GM19025 (cell line): Measurements from ENCODE around the gene GNG13.

Source experiments
- ATAC-seq: cut with Tn5 transposase; IDR thresholded peaks from one replicate; pipeline ENCODE4 v1.9.1; 2021; ENCODE audit warnings: mild to moderate bottlenecking, low read depth, moderate library complexity; ENCODE audit not compliant: unreplicated experiment

GNG13 gene

DNA sequence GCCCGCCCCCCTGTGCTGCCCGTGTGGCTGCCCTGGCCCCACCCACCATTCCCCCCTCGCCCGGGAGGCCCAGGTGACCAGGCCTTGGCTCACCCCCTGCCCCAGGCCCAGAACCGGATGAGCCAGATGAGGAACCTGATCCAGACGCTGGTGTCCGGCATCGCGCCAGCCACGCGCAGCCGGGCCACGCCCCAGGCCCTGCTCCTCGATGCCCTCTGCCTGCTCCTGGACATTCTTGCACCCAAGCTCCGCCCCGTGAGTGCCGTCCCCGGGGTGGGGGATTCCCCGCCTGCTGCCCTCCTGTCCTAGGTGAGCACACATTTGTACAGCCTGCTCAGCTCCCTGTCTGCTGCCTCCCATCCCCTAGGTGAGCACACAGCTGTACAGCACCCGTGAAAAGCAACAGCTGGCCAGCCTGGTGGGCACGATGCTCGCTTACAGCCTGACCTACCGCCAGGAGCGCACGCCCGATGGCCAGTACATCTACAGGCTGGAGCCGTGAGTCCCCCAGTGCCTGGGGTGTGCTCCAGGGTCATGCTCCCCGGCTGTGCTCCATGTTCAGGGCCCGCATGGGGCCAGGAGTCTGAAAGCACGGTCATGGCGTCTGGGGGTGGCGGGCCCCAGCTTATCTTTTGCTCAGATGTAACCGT lies 4.8 kb downstream of the GNG13 start:
- ATAC-seq, result no peak

DNA sequence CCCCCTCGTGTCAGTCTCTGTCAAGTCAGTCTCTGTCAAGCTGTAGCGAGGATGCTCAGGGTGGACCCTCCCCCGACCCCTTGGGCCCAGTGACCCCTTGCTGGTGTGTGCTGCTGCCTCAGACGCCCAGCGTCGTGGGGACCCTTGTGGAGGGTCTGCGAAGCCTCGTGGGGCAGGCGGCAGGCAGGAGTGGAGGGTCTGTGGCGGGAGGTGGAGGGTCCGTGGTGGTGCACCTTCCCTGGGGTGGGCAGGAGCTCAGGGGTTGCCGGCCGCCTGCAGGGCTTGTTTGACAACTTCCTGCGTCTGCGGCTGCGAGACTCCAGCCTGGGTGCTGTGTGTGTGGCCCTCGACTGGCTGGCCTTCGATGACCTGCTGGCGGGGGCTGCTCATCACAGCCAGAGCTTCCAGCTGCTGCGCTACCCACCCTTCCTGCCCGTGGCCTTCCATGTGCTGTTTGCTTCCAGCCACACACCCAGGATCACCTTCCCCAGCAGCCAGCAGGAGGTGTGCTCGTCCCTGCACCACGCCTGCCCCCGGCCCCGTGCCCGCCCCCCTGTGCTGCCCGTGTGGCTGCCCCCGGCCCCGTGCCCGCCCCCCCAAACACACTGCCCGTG lies 5.6 kb downstream of the GNG13 start:
- no peak for ATAC-seq

GRCh38 chr16:794091-794822 lies 6.3 kb downstream of the GNG13 start:
- ATAC-seq, result no peak

GRCh38 chr16:793414-793813 lies 7.1 kb downstream of the GNG13 start:
- no peak for ATAC-seq

- ATAC-seq, result no peak
These were observed 8.1 kb downstream of the GNG13 start for GRCh38 chr16:792221-792995.

GRCh38 chr16:791131-791530 lies 9.4 kb downstream of the GNG13 start:
- no peak for ATAC-seq

- ATAC-seq, result no peak
These were observed 10.4 kb downstream of the GNG13 start for GRCh38 chr16:790086-790485.

DNA sequence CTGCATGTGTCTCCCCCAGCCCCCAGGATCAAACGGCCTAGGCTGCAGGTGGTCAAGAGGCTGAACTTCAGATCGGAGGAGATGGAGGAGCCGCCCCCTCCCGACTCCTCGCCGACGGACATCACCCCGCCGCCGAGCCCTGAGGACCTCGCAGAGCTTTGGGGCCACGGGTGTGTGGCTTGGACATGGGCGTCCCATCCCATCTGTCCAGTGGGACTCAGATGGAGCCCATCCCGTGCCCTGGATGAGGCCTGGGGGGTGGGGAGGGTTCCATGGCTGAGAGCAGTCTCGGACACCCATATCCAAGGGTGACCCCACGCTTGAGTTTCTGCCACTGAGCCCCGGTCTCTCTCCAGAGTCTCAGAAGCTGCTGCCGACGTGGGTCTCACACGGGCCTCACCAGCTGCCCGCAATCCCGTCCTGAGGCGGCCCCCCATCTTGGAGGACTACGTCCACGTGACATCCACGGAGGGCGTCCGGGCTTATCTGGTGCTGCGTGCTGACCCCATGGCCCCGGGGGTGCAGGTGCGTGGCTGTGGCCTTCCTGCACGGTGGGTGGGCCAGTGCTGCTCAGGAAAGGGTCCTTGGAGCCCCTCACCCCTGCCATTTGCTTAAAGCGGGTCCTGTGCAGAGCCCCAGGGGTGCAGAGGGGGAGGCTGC lies 11.2 kb downstream of the GNG13 start:
- no peak for ATAC-seq

GRCh38 chr16:788399-789126 lies 12.0 kb downstream of the GNG13 start, which contains the start of gene CHTF18:
Gene CHTF18, plus strand, starts transcription at chr16:788620. Its CDS starts 65 bp downstream, at chr16:788685.
- peak; percentile 78 for ATAC-seq

- peak; percentile 21 for ATAC-seq
These were observed 12.5 kb downstream of the GNG13 start, which contains the start of gene RPUSD1 for GRCh38 chr16:787978-788398. Gene RPUSD1, minus strand, starts transcription at chr16:788381. Its CDS starts 644 bp downstream, at chr16:787737.

GRCh38 chr16:787321-787966 lies 13.1 kb downstream of the GNG13 start:
- ATAC-seq, result no peak

DNA sequence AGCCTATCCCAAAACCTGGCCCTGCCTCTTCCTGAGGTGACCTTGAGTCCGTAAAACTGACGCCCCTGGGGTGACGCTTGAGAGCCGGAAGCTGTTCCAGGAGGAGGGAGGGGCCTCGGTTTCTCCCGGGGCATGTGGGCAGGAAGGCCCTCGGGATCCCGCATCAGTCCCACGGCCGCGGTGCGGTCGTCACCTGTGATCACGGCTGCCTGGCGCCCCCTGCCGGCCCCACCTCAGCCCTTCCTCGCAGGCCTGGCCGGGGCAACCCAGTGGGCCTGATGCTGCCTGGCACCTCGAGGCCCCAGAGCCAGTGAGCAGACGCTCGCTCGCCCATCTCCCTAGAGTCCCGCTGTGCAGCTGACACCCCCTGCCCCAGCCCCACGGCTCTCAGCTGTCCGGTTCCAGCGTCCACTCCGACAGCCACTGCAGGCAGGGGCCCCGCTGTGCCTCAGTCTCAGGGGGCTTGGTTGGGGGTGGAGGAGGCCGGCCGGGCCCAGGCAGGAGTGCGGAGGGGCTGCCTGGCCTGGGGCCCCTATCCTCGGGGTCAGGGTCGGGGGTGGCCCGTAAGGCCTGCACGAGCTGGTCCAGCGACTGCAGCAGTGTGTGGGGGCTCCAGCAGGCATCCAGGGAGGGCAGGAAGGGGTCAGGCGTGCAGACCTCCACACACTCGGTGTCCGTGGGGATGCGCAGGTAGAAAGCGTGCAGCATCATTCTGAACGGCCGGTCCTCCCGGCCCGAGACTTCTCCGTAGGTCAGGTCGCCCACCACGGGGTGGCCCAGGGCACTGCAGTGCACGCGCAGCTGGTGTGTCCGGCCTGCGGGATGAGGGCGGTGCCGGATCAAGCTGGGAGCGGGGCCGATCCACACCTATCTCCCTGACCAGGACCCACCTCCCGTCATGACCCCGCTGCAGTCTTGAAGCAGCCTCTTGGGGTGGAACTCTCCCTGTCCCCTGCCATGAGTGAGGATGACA lies 14.7 kb downstream of the GNG13 start:
- ATAC-seq, result no peak

DNA sequence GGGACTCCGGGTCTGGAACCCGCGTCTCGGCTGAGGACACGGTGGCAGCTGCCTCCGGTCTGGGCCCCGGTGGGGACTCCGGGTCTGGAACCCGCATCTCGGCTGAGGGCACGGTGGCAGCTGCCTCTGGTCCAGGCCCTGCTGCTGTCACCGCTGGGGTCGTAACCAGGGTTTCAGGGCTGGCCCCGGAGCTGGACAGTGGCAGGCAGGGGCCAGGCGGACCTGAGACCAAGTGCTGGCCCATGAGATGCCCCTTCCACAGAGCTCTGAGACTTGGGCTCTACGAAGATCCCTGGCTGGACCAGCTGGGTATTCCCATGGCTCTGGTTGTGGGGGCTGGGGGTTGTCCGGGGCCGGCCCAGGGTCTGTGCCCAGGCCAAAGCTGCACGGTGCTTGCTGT lies 16.1 kb downstream of the GNG13 start:
- ATAC-seq, result no peak

DNA sequence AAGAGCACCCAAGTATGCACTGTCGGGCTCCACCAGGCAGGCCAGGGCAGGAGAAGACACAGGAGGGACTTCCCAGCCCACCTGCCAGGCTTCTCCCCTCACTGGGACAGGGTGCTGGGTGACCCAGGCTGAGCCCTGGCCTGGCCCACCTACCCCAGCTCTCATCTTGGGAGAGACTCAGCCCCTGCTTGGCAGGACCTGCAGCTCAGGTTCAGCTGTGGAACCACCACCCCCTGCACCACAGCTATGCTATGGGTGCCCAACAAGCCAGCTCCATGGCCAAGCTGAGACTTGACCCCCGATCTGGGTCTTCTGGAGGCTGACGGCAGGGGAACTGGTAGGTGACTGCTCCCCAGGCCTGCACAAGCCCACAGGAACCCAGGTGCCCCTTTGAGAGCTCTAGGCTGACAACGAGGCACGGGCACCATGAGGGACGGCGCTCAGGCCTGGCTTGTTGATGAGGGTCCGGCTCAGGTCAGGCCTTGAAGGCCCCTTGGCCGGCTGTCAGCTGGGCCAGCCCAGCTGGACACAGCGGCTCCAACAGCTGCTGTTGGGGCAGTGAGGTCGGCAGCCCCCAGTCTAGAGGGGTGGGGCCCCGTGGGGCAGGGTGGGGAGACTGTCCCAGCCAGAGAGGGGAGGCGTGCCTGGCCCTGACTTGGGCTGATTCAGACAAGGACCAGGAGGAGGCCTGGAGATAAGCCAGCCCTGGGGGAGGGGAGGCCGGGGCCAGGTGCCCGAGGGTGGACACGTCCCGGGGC lies 17.0 kb downstream of the GNG13 start:
- no peak for ATAC-seq

DNA sequence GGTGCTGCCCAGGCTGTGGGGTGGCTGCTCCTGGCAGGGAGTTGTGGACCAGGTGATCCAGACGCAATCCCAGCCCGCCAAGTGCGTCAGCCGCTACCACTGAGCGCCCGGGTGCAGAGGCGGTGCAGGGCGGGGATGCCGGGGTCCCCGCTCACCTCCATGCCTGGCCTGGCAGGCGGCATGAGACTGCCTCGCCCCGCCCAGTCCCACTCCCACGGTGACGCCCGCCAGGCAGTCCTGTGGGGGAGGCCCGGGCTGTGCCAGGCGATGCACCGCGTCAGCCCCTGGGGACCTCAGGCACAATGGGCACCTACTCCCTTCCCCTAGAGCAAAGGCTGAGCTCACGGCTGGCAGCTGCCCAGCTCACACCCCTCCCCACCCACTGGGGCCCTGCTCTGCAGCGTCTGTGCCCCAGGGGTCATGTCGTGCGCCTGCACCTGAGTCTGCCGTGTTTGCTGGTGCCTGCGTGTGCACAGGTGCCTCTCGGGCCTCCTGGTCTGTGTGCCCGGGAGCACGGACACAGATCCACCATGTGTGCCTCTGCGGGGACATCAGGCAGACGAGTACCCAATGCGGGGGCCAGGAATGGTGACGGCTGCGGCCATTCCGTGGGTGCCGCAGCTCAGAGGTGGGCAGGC lies 17.6 kb downstream of the GNG13 start:
- no peak for ATAC-seq

DNA sequence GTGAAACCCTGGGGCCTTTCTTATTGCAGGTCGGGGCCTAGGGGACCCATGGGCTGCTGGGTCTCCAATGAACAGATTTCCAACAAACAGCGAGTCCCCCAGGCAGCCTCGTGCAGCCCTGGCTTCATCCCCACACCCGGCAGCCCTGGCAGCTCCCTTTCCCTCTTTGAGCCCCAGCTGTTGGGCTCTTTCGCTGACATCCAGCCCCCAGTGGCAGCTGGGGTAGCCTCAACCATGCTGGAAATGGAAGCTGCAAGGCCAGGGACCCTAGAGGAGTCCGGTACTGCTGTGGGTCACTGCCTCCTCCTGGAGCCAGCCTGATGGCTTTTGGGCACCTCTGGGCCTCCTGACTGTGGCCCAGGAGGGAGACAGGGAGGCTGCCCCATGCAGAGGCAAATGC lies 18.3 kb downstream of the GNG13 start:
- ATAC-seq, result no peak
